Myocyte (in vitro differentiated cells): ENCODE results near the gene EPB41L5. TPM values are rescaled to one million over a fixed set of nuclear protein-coding genes. Genes with fewer than 3 reads are reported as not detected.
A peak's percentile ranks its signal among the peaks of the same experiment; 100 is the strongest.
"Not testable (repeated sequence)": the region's sequence is repeated elsewhere in the genome, so short reads cannot be mapped to it uniquely, and the experiment has no call there.

Source experiments
- DNase-seq: peaks from one replicate; pipeline ENCODE4 v3.0.0-alpha.2; 2012; ENCODE audit warnings: low read depth
- total RNA-seq: library from RNA; depleted of rRNA; stranded (reverse); fragments of >200 nt; gene quantifications from 2 replicates; pipeline ENCODE4 v1.2.3, GENCODE V29; 2014

EPB41L5 gene
- total RNA-seq, 1 donor from 2014 or later: 8.2 TPM

- DNase-seq: no peak
These were observed 128.0 kb downstream of the EPB41L5 start for GRCh38 chr2:120140866-120141265.

GRCh38 chr2:120141300-120142069 lies 128.6 kb downstream of the EPB41L5 start:
- no peak for DNase-seq

- DNase-seq: peak; percentile 55
These were observed 129.8 kb downstream of the EPB41L5 start for GRCh38 chr2:120142528-120143219.

GRCh38 chr2:120148229-120148628 lies 135.4 kb downstream of the EPB41L5 start:
- DNase-seq: no peak

GRCh38 chr2:120148669-120149068 lies 135.8 kb downstream of the EPB41L5 start:
- no peak for DNase-seq

- DNase-seq: no peak
These were observed 136.5 kb downstream of the EPB41L5 start for GRCh38 chr2:120149406-120149805.

GRCh38 chr2:120150040-120150482 lies 137.2 kb downstream of the EPB41L5 start:
- no peak for DNase-seq

GRCh38 chr2:120155308-120155707 lies 142.4 kb downstream of the EPB41L5 start:
- no peak for DNase-seq

GRCh38 chr2:120158658-120159057 lies 145.8 kb downstream of the EPB41L5 start:
- not testable (repeated sequence) for DNase-seq

GRCh38 chr2:120161190-120161589 lies 148.3 kb downstream of the EPB41L5 start:
- DNase-seq: no peak

- no peak for DNase-seq
These were observed 149.8 kb downstream of the EPB41L5 start for GRCh38 chr2:120162716-120163115.

- DNase-seq: no peak
These were observed 154.4 kb downstream of the EPB41L5 start for GRCh38 chr2:120167272-120167671.

- no peak for DNase-seq
These were observed 156.1 kb downstream of the EPB41L5 start for GRCh38 chr2:120169020-120169419.

- DNase-seq: peak; percentile 77
These were observed 162.2 kb downstream of the EPB41L5 start for GRCh38 chr2:120174963-120175581.

GRCh38 chr2:120176526-120176925 lies 163.6 kb downstream of the EPB41L5 start:
- DNase-seq: peak; percentile 31

GRCh38 chr2:120177001-120177621 lies 164.2 kb downstream of the EPB41L5 start:
- no peak for DNase-seq

- DNase-seq: no peak
These were observed 165.1 kb downstream of the EPB41L5 start for GRCh38 chr2:120177973-120178372.

- DNase-seq: no peak
These were observed 166.5 kb downstream of the EPB41L5 start for GRCh38 chr2:120179396-120179795.

- DNase-seq: no peak
These were observed 167.2 kb downstream of the EPB41L5 start for GRCh38 chr2:120180066-120180465.

- no peak for DNase-seq
These were observed 169.2 kb downstream of the EPB41L5 start for GRCh38 chr2:120182019-120182560.

GRCh38 chr2:120189189-120189588 lies 176.3 kb downstream of the EPB41L5 start:
- no peak for DNase-seq
